ENCODE measurements around the gene NEO1.

Gene NEO1

DNA sequence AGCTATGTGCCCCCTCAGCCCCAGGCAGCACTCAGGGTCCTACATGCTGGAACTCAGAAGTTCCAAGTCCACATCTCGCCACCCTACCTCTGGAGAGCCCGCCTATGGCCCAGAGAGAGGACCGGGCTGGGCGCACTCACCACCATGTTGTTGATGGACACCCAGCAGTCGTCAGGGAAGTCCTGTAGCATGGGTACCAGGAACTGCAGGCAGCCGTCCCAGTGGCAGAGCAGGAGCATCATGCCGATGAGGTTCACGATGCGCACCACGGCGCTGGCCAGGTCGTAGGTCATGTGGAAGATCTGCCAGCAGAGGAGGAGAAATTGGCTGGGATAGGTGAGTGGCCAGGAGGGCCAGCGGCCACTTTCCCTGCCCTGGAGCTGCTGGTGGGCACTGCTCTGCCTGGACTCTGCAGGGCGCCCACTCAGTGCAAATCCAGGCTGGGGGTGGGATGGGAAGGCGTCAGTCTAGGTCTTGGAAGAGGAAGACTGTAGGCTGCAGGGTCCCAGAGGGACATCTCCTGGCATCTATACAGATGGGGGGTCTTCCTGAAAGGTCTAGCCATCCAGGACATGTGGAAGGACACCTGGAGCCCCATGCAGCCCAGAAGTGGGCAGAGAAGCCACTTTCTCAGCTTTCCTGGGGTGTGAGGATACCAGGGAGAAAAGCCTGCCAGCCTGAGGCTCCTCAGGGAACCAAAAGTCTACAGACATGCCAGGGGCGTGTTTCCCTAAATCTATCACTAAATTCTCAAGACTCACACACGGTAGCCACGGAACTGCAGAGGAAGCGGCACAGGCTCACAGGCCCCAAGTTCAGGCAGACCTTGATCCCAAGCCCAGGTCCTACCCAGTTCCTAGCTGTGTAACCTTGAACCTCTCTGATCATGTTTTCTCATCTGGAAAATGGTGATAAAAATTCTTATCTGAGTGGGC, 280.0 kb downstream of the NEO1 start:
- no peak for DNase-seq

DNA sequence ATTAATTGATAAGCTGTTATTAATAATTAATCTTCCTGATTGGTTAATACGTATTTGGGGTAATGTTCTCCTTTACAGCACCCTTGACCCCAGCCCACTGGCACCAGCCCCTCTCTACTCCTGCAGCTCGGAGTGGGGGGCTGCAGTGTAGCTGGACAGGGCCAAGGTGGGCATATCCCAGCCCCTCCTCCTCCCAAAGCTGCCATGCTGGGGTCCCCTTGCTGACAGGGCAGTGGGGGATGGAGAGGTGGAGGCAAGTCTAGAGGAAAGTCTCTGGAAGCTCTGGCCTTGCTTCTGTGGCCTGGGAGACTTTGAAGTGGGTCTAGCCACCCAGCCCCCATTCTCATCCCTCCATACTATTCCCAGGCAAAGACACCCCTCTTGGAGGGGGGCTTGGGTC, 280.7 kb downstream of the NEO1 start:
- DNase-seq: no peak

- no peak for DNase-seq
Observed at GRCh38 chr15:73334086-73334485, 281.8 kb downstream of the NEO1 start.

- DNase-seq: no peak
Observed at GRCh38 chr15:73335026-73335425, 282.8 kb downstream of the NEO1 start.

DNA sequence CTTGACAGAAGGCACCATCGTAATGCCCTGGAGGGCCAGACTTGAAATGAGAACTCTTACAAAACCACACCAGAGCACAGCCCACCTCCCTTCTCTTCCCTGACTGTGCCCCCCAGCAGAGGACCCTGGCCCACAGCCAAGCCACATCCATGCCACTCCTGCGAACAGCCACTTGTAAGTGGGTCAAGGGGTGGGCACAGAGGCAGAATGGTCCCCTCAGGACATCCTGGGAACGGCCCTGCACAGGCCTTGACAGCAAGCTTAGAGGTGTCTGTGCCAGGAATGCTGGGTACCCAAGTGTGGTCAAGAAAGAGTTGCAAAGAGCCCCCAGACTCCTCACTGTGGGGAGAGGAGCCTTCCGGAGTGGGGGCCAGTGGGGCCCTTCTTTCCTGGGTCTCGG, 283.2 kb downstream of the NEO1 start:
- DNase-seq: no peak

- DNase-seq: no peak
Observed at GRCh38 chr15:73336756-73337155, 284.5 kb downstream of the NEO1 start.

- no peak for DNase-seq
Observed at GRCh38 chr15:73337187-73337586, 284.9 kb downstream of the NEO1 start.

DNA sequence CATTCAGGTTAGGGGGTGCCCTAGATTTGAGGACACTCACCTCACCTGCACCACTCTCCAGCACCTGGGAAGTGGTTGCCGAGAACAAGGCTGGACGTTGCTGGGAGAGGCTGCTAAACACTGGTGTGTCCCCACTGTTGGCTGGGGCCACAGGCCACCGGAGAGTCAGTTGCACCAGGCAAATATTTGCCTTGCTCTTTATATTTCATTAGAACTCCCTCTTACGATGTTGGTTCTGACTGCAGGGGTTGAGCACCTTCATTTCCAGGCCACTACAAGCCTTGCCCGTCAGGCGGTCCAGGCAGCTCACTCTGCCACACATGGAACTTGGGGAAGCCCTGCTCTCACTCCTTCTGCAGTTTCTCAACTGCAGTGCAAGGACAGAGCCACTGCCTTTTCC, 285.8 kb downstream of the NEO1 start:
- DNase-seq: no peak

DNA sequence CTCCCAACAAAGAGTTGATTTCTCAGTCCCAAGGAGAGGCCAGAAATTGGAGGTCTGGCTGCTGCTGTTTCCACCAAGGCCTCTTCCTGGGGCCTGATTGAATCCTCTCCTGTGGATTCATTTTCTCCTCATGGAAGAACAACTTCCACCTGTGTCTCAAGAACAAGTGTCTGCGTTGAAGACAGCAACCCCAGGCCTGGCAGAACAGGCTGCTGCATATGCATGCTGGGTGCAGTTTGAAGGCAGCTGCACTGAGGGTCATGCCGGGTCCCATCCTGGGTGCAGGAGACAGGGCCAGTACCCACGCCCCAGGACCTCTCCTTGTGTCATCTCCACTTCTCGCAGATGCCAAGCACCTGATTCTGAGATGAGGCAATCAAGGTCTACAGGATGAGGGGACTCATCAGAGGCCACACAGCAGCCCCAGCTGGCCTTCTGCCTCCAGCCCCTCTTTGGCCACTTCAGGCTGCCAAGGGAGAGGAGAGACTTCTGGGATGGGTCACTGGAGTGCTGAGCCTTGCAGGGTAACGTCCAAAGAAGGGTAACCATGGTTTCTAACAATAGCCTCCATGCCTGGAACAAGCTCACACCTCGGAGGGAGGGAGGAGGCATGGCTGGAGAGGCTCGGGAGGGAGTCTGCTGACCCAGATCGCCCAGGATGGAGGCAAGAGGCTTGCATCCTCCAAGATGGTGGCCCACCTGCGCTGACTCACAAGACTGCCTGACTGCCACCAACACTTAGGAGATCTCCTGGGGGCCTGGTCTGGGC, 286.5 kb downstream of the NEO1 start:
- no peak for DNase-seq

DNA sequence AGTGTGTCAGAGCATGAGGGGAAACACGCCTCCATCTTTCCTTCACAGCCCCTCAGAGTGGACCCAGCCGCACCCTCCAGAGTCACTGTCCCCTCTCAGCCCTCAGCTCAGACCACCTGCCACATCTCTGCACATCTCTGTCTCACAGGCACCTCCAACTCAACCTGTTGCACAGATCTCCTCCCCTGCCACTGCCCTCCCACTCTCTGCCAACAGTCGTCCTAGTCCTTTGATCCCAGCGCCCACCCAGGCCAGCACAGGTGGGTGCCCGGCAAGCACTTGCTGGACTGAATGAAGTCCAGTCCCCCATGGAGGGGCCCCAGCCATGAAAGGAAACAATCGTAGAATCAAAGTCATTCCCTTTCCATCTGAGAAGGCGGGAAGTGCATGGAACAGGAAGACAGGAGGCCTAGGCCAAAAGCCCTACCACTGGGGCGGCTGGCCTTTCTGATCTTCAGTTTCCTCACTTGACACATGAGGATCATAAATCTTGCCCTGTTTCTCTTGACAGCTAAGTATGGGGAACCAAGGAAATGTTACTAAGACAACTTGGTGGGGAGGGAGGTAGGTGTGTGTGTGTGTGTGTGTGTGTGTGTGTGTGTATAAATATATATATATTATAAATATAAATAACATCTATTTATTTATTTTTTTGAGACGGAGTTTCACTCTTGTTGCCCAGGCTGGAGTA, 288.4 kb downstream of the NEO1 start:
- no peak for DNase-seq

DNA sequence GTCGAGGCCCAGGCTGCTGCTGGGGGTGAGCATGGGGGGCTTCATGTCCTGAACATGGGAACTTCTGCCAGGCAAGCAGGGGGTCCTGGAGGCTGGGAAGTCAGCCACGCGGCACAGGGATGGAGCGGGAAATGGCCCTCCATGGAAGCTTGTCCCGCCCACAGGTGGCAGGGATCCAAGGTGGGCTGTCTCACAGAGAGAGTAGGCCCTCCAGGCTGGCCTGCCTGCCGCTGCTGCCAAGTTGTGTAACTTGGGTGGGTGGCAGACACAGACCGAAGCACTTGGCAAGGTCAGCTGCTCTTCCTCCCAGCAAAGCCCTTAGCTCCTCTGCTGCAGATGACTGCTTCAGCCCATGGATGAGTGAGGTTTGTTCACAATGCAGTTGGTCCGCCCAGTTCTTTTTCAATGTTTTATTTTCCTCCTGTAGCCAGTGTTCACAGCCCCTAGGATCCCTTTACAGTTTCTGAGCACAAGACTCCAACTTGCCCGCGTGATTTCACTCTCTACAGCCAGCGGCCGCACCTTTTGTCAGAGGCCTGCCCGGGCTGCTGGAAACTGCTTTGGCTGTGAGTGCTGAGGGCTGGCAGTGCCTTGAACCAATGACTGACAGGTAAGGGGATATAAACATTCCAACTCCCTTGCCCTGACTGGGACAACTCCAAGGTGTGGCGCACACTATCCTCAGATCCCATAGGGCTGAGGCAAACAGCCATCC, 289.8 kb downstream of the NEO1 start:
- DNase-seq: no peak

GRCh38 chr15:73344056-73344455, 291.8 kb downstream of the NEO1 start:
- DNase-seq: no peak

GRCh38 chr15:73345658-73346057, 293.4 kb downstream of the NEO1 start:
- DNase-seq: no peak

GRCh38 chr15:73346735-73347312, 294.6 kb downstream of the NEO1 start:
- no peak for DNase-seq

- no peak for DNase-seq
Observed at GRCh38 chr15:73349191-73349590, 296.9 kb downstream of the NEO1 start.

DNA sequence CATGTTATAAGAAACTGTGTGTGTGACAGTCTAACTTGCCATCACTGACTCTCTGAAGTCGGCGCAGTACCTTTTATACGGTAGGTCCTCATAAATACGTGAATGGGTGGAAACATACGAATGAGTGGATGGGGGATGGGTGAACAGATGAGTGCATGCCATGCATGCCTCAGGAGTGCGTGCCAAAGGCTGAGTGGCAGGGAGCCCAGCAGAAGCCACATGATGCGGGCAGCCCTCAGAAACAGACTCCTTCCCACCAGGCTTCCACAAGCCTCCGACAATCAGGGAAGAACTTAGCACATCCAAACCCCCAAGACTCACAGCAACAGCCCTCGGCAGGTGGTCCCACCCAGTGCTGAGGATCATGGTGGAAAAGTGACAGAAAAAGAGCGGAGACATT, 299.8 kb downstream of the NEO1 start:
- DNase-seq: no peak

GRCh38 chr15:73353734-73354133, 301.5 kb downstream of the NEO1 start:
- no peak for DNase-seq

- DNase-seq: no peak
Observed at GRCh38 chr15:73354241-73354640, 302.0 kb downstream of the NEO1 start.
